PC-3 (cell line): ENCODE results near the gene OTUD1. TPM values are rescaled to one million over a fixed set of nuclear protein-coding genes. Genes with fewer than 3 reads are reported as not detected.

Experiments used
- ATAC-seq: fragments of 200-7000 bp; cut with Tn5 transposase; 2 replicates; pipeline ENCODE4 v1.9.1; 2020; ENCODE audit warnings: mild to moderate bottlenecking, moderate library complexity
- BruUV-seq: library from RNA; stranded (reverse); fragments of 400-500 nt; replicated peaks from 2 replicates; lab custom pipeline; 2021; lab: Mats Ljungman, UMichigan
- CTCF ChIA-PET: fragments of 300-600 bp; sonication (Branson Sonifier 250); formaldehyde crosslinking; loops from one replicate; lab custom pipeline; 2022; ENCODE audit warnings: antibody characterized with exemption; lab: Charles Lee
- POLR2A ChIA-PET: fragments of 300-600 bp; sonication (Branson Sonifier 250); formaldehyde crosslinking; loops from one replicate; lab custom pipeline; 2022; ENCODE audit warnings: antibody characterized with exemption; ENCODE audit not compliant: unreplicated experiment; lab: Charles Lee
- DNase-seq: peaks from one replicate; pipeline ENCODE4 v3.0.0-alpha.2; 2015
- H2AFZ ChIP-seq: fragments of 300-600 bp; sonication (generic); 2 replicates; pipeline ENCODE4 v1.6.0; 2016; ENCODE audit warnings: antibody characterized with exemption, low read length
- H3F3A ChIP-seq: fragments of 300-600 bp; sonication (generic); one replicate; pipeline ENCODE4 v1.6.0; 2017; ENCODE audit warnings: antibody characterized with exemption, low read length, control low read depth, mild to moderate bottlenecking; ENCODE audit not compliant: unreplicated experiment
- H3K27ac ChIP-seq: fragments of 300-600 bp; sonication (generic); 2 replicates; pipeline ENCODE4 v1.5.1; 2016; ENCODE audit warnings: mild to moderate bottlenecking, low read length
- H3K27me3 ChIP-seq: fragments of 300-600 bp; sonication (generic); 2 replicates; pipeline ENCODE4 v1.6.1; 2016; ENCODE audit warnings: low read length, mixed read lengths
- H3K36me3 ChIP-seq: fragments of 300-600 bp; sonication (generic); 2 replicates; pipeline ENCODE4 v1.6.1; 2016; ENCODE audit warnings: low read depth, mixed run types, low read length, mixed read lengths
- H3K4me1 ChIP-seq: fragments of 300-600 bp; sonication (generic); 2 replicates; pipeline ENCODE4 v1.5.1; 2016; ENCODE audit warnings: low read length; ENCODE audit not compliant: insufficient read depth
- H3K4me2 ChIP-seq: fragments of 300-600 bp; sonication (generic); 2 replicates; pipeline ENCODE4 v1.6.0; 2016; ENCODE audit warnings: low read length
- H3K4me3 ChIP-seq: fragments of 300-600 bp; sonication (generic); 2 replicates; pipeline ENCODE4 v1.5.1; 2016; ENCODE audit warnings: mild to moderate bottlenecking, low read length, mixed read lengths
- H3K79me2 ChIP-seq: fragments of 300-600 bp; sonication (generic); 2 replicates; pipeline ENCODE4 v1.6.1; 2017; ENCODE audit warnings: low read length, mixed read lengths
- H3K9ac ChIP-seq: fragments of 300-600 bp; sonication (generic); 2 replicates; pipeline ENCODE4 v1.6.0; 2016; ENCODE audit warnings: mild to moderate bottlenecking, low read length
- H3K9me2 ChIP-seq: fragments of 300-600 bp; sonication (generic); replicated peaks from 2 replicates; pipeline ENCODE4 v1.6.1; 2016; ENCODE audit warnings: mixed run types, low read length, mixed read lengths
- H3K9me3 ChIP-seq: fragments of 300-600 bp; sonication (generic); 2 replicates; pipeline ENCODE4 v1.6.1; 2016; ENCODE audit warnings: low read length, mixed read lengths
- H4K20me1 ChIP-seq: fragments of 300-600 bp; sonication (generic); 2 replicates; pipeline ENCODE4 v1.6.1; 2016; ENCODE audit warnings: low read length, mixed read lengths
- EZH2 ChIP-seq: fragments of 300-600 bp; sonication (generic); IDR thresholded peaks from one replicate; pipeline ENCODE4 v1.6.1; 2017; ENCODE audit warnings: antibody characterized with exemption, mild to moderate bottlenecking, low read length; ENCODE audit not compliant: unreplicated experiment
- EZH2phosphoT487 ChIP-seq: fragments of 300-600 bp; sonication (generic); IDR thresholded peaks from 2 replicates; pipeline ENCODE4 v1.6.1; 2018; ENCODE audit warnings: mild to moderate bottlenecking, antibody characterized with exemption, low read length, borderline replicate concordance
- intact Hi-C: fragments of 100-400 bp; cut with micrococcal nuclease; formaldehyde crosslinking; loops from 2 replicates; pipeline ENCODE4 v1.9.0; 2023
- total RNA-seq: library from RNA; depleted of rRNA; stranded (reverse); fragments of >200 nt; gene quantifications from 2 replicates; pipeline ENCODE4 v1.2.3, GENCODE V29; 2014
- TF ChIP-seq, protein P1 (sequence below): fragments of 300-600 bp; sonication (generic); conservative IDR thresholded peaks from 2 replicates; pipeline ENCODE4 v1.5.1; 2017; ENCODE audit warnings: antibody characterized with exemption, low read depth, mild to moderate bottlenecking, low read length

OTUD1 gene
- total RNA-seq, 1 experiment from 2014 or later: 6.0 TPM

DNA sequence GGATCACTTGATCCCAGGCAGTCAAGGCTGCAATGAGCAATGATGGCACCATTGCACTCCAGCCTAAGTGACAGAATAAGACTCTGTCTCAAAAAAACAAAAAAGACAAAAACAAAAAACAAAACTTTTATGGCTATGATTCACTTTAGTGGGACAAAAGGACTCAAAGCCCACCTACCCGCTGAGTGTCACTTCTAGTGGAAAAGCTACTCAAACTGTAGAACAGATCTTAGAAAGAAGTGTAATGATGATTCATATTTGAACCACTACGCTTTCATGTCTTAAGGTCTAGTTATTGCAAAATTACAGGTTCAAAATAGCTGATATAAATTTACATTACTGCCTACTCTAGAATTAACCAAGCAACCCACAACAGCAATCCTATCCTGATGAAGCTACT is 47.1 kb upstream of the OTUD1 start:
- H3K4me2 ChIP-seq: no peak overlapping the region
- no peak overlapping the region for H3K27ac ChIP-seq
- H3K9me3 ChIP-seq: no peaks in the 10 kb centered on the region
- H3K27me3 ChIP-seq: no peaks in the 10 kb centered on the region
- no peaks in the 10 kb centered on the region for H3K36me3 ChIP-seq
- H3K4me3 ChIP-seq: no peak overlapping the region
- POLR2A ChIA-PET: no interaction called here
- CTCF ChIA-PET: no interaction called here
- H2AFZ ChIP-seq: no peak overlapping the region
- no peaks in the 10 kb centered on the region for H3K4me1 ChIP-seq
- ATAC-seq: no peak
- H3F3A ChIP-seq: no peaks in the 10 kb centered on the region
- TF ChIP-seq EZH2phosphoT487: no peak
- TF ChIP-seq, protein P1, sequence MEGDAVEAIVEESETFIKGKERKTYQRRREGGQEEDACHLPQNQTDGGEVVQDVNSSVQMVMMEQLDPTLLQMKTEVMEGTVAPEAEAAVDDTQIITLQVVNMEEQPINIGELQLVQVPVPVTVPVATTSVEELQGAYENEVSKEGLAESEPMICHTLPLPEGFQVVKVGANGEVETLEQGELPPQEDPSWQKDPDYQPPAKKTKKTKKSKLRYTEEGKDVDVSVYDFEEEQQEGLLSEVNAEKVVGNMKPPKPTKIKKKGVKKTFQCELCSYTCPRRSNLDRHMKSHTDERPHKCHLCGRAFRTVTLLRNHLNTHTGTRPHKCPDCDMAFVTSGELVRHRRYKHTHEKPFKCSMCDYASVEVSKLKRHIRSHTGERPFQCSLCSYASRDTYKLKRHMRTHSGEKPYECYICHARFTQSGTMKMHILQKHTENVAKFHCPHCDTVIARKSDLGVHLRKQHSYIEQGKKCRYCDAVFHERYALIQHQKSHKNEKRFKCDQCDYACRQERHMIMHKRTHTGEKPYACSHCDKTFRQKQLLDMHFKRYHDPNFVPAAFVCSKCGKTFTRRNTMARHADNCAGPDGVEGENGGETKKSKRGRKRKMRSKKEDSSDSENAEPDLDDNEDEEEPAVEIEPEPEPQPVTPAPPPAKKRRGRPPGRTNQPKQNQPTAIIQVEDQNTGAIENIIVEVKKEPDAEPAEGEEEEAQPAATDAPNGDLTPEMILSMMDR: no peak
- no peak for TF ChIP-seq EZH2
- H4K20me1 ChIP-seq: no peaks in the 10 kb centered on the region
- H3K79me2 ChIP-seq: no peaks in the 10 kb centered on the region
- no peak overlapping the region for H3K9ac ChIP-seq
- no peaks in the 10 kb centered on the region for H3K9me2 ChIP-seq
- intact Hi-C loops: no loop called here
- BruUV-seq: no TSS peak
- DNase-seq: no peak

DNA sequence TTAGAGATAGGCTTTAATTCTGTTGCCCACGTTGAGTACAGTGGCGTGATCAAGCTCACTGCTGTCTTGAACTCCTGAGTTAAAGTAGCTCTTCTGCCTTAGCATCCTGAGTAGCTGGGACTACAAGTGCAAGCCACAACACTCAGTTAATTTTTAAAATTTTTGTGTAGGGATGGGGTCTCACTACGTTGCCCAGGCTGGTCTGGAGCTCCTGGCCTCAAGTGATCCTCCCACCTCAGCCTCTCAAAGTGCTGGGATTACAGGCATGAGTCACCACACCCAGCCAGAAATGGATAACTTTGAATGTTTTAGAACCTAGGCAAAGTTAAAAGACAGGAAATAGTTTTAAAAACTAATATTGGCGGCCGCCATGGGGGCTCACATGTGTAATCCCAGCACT is 43.9 kb upstream of the OTUD1 start:
- Histone ChIP-seq H2AFZ (no peak overlapping the region), H3K27ac (no peak overlapping the region), H3K79me2 (no peaks in the 10 kb centered on the region), H3K9me2 (no peaks in the 10 kb centered on the region), H3K9ac (no peak overlapping the region), H3F3A (no peaks in the 10 kb centered on the region), H3K27me3 (no peaks in the 10 kb centered on the region), H3K9me3 (no peaks in the 10 kb centered on the region), H3K4me2 (no peak overlapping the region), H3K4me3 (no peak overlapping the region), H3K36me3 (no peaks in the 10 kb centered on the region), H4K20me1 (no peaks in the 10 kb centered on the region), H3K4me1 (no peaks in the 10 kb centered on the region; the same call in 1 of the 2 replicates)
- intact Hi-C loops: no loop called here
- DNase-seq (no peak), ATAC-seq (no peak)
- no TSS peak for BruUV-seq
- no peak for TF ChIP-seq EZH2
- TF ChIP-seq, protein P1: no peak
- no peak for TF ChIP-seq EZH2phosphoT487
- ChIA-PET POLR2A (no interaction called here), CTCF (no interaction called here)

DNA sequence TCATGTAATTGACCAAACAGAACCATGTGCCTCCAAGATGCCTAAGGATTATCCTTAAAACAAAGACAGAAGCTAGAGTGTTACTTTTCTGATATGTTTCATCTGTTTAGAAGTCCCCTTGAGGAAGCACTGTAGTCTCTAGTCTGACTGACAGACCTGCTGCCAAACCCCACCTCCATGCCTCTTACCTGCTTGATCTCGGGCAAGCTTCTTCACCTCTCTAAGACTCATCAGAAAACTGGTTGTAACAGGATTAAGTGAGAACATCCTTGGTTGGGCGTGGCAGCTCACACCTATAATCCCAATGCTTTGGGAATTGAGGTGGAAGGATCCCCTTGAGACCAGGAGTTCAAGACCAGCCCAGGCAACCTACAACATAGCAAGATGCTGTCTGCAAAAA is 42.2 kb upstream of the OTUD1 start:
- no peaks in the 10 kb centered on the region for H3K27me3 ChIP-seq
- H3K4me1 ChIP-seq: no peaks in the 10 kb centered on the region; the same call in 1 of the 2 replicates
- H3K9me2 ChIP-seq: no peaks in the 10 kb centered on the region
- CTCF ChIA-PET: no interaction called here
- no peaks in the 10 kb centered on the region for H3K9me3 ChIP-seq
- H3K4me3 ChIP-seq: no peak overlapping the region
- no peak overlapping the region for H3K27ac ChIP-seq
- no peak overlapping the region for H3K4me2 ChIP-seq
- no peak overlapping the region for H2AFZ ChIP-seq
- POLR2A ChIA-PET: no interaction called here
- BruUV-seq: no TSS peak
- TF ChIP-seq, protein P1: no peak
- TF ChIP-seq EZH2phosphoT487: no peak
- no peak for TF ChIP-seq EZH2
- no peak overlapping the region for H3K9ac ChIP-seq
- intact Hi-C loops: no loop called here
- H3K36me3 ChIP-seq: no peaks in the 10 kb centered on the region
- DNase-seq: no peak
- no peaks in the 10 kb centered on the region for H4K20me1 ChIP-seq
- H3F3A ChIP-seq: no peaks in the 10 kb centered on the region
- no peak for ATAC-seq
- H3K79me2 ChIP-seq: no peaks in the 10 kb centered on the region
